ENCODE results near the gene SEZ6L2. TPM values are rescaled to one million over a fixed set of nuclear protein-coding genes. Genes with fewer than 3 reads are reported as not detected.
"Not testable (repeated sequence)": the region's sequence is repeated elsewhere in the genome, so short reads cannot be mapped to it uniquely, and the experiment has no call there.

Gene SEZ6L2
- total and polyA plus RNA-seq, 2 of the 13 experiments (the other 11 are each of a cell fraction or from before 2014, with no cell fraction given) = 14.9 to 16.9 TPM

- no peaks in the 10 kb centered on the region for H3K79me2 ChIP-seq (ENCODE audit: insufficient read depth, low read length)
- H3K9ac ChIP-seq (ENCODE audit: insufficient read depth, low read depth, low read length) = no peak overlapping the region
- no peak overlapping the region for H3K4me3 ChIP-seq (replicated peaks in 1 of 3; ENCODE audit: insufficient read depth in 1 of 3, low read depth in 2 of 3, low read length in 3 of 3)
- ChIA-PET POLR2A (interaction anchor here (0.6 to 1.2 kb wide), 2 partner anchors 27 to 50 kb away, joined by 3 read pairs; partner anchors contain the start of gene SEZ6L2), CTCF (ENCODE audit: low intra/inter-chr PET ratio, low total read pairs) (no interaction called here)
- H3K27me3 ChIP-seq (ENCODE audit: control insufficient read depth in 1 of 2, insufficient read depth in 2 of 2, low read length in 2 of 2) = no peaks in the 10 kb centered on the region
- H3K4me2 ChIP-seq (ENCODE audit: low read depth, low read length) = no peak overlapping the region
- intact Hi-C loops (cut with micrococcal nuclease; ENCODE audit: unreplicated experiment) = no loop called here
- WGBS (ENCODE audit: low lambda C conversion rate) = 95% methylated on average over 14 of the region's 16 CpGs
- H3K27ac ChIP-seq (ENCODE audit: extremely low read length, insufficient read depth, low read length) = no peak overlapping the region
- no peaks in the 10 kb centered on the region for H3K4me1 ChIP-seq (ENCODE audit: insufficient read depth, low read length)
- no peak for ATAC-seq
- no peaks in the 10 kb centered on the region for H3K9me3 ChIP-seq (ENCODE audit: low read length)
- no peak overlapping the region for H2AFZ ChIP-seq (ENCODE audit: low read length)
- DNase-seq (ENCODE audit: low spot score) = no peak
- H4K20me1 ChIP-seq (ENCODE audit: insufficient read depth, low read length) = no peaks in the 10 kb centered on the region
- no TSS peak for BruUV-seq (replicated peaks)
- TF ChIP-seq ZNF605 (CRISPR knock-in tag; IDR thresholded peaks at IDR 0.05) = no peak
- no peak for TF ChIP-seq ZUFSP (CRISPR knock-in tag; IDR thresholded peaks at IDR 0.05; ENCODE audit: borderline replicate concordance)
- TF ChIP-seq ZNF180 (CRISPR knock-in tag; IDR thresholded peaks at IDR 0.05; ENCODE audit: borderline replicate concordance, low read depth) = peak; percentile 99; the same call in 1 of the 2 replicates
- TF ChIP-seq MIER2 (CRISPR knock-in tag; IDR thresholded peaks at IDR 0.05) = no peak
- TF ChIP-seq ELF1 (CRISPR knock-in tag; IDR thresholded peaks at IDR 0.05) = no peak
- in situ Hi-C loops (cut with HindIII; ENCODE audit: extremely low pct_ligation_motif_present, low pct_unique_long_range_greater_than_20kb) = no loop called here
- FAIRE-seq = no peak
- no peaks in the 10 kb centered on the region; a peak in 2 of 5 replicates for H3K36me3 ChIP-seq (replicated peaks in 1 of 2; ENCODE audit: control insufficient read depth in 1 of 2, insufficient read depth in 2 of 2, low read length in 2 of 2)
Observed at GRCh38 chr16:29871822-29872546, 27.4 kb downstream of the SEZ6L2 start.

GRCh38 chr16:29869067-29869466 is 30.3 kb downstream of the SEZ6L2 start:
- H3K79me2 ChIP-seq (ENCODE audit: insufficient read depth, low read length); H2AFZ ChIP-seq (ENCODE audit: low read length); H3K4me2 ChIP-seq (ENCODE audit: low read depth, low read length); FAIRE-seq; H3K27ac ChIP-seq (ENCODE audit: extremely low read length, insufficient read depth, low read length); BruUV-seq (replicated peaks); H3K4me3 ChIP-seq (replicated peaks in 1 of 3; ENCODE audit: insufficient read depth in 1 of 3, low read depth in 2 of 3, low read length in 3 of 3); DNase-seq (ENCODE audit: low spot score); CTCF ChIA-PET (ENCODE audit: low intra/inter-chr PET ratio, low total read pairs); H3K9me3 ChIP-seq (ENCODE audit: low read length); H3K9ac ChIP-seq (ENCODE audit: insufficient read depth, low read depth, low read length); H4K20me1 ChIP-seq (ENCODE audit: insufficient read depth, low read length); H3K36me3 ChIP-seq (replicated peaks in 1 of 2; ENCODE audit: control insufficient read depth in 1 of 2, insufficient read depth in 2 of 2, low read length in 2 of 2); intact Hi-C loops (cut with micrococcal nuclease; ENCODE audit: unreplicated experiment); ATAC-seq; H3K27me3 ChIP-seq (ENCODE audit: control insufficient read depth in 1 of 2, insufficient read depth in 2 of 2, low read length in 2 of 2): not testable (repeated sequence)
- POLR2A ChIA-PET = interaction anchor here (1.0 to 1.4 kb wide), 2 partner anchors 11 to 31 kb away, joined by 6 to 12 read pairs; partner anchors contain the start of genes ASPHD1 and SEZ6L2
- TF ChIP-seq ZNF770 (CRISPR knock-in tag; IDR thresholded peaks at IDR 0.05) = 0 out of 2 replicates have a peak, but pooled peaks have one; percentile 54
- WGBS (ENCODE audit: low lambda C conversion rate) = 85% methylated on average over 8 of the region's 8 CpGs
- peaks cover 15% of the 10 kb centered on the region for H3K4me1 ChIP-seq (ENCODE audit: insufficient read depth, low read length)
- in situ Hi-C loops (cut with HindIII; ENCODE audit: extremely low pct_ligation_motif_present, low pct_unique_long_range_greater_than_20kb) = loop anchor here (10.0 kb wide), 1 partner anchor 136 kb away; no protein-coding TSS in a partner anchor

All from HepG2 (cell line).